IPS-20b (cell line): ENCODE results near the gene DSTN.

Source experiments
- H3K27ac ChIP-seq: one replicate; pipeline ENCODE4 v1.5.1; 2013; ENCODE audit warnings: low read length
- H3K27me3 ChIP-seq: 2 replicates; pipeline ENCODE4 v1.6.1; 2013; ENCODE audit warnings: mild to moderate bottlenecking, low read length, inconsistent platforms; ENCODE audit not compliant: insufficient read depth
- H3K36me3 ChIP-seq: 2 replicates; pipeline ENCODE4 v1.6.1; 2013; ENCODE audit warnings: low read depth, mild to moderate bottlenecking, inconsistent platforms, low read length, moderate library complexity; ENCODE audit not compliant: insufficient read depth
- H3K4me1 ChIP-seq: 2 replicates; pipeline ENCODE4 v1.6.1; 2013; ENCODE audit warnings: mild to moderate bottlenecking, control low read depth, inconsistent platforms, low read length, moderate library complexity; ENCODE audit not compliant: insufficient read depth
- H3K4me3 ChIP-seq: 2 replicates; pipeline ENCODE4 v1.5.1; 2013; ENCODE audit warnings: mild to moderate bottlenecking, low read length, inconsistent platforms
- H3K9ac ChIP-seq: 2 replicates; pipeline ENCODE4 v1.6.1; 2013; ENCODE audit warnings: low read depth, mild to moderate bottlenecking, inconsistent platforms, low read length, moderate library complexity
- H3K9me3 ChIP-seq: 2 replicates; pipeline ENCODE4 v1.6.1; 2013; ENCODE audit warnings: mild to moderate bottlenecking, low read depth, low read length, inconsistent platforms; ENCODE audit not compliant: insufficient read depth

The DSTN gene

GRCh38 chr20:17622851-17623508 lies 53.1 kb downstream of the DSTN start:
- peaks cover 98% of the 10 kb centered on the region for H3K36me3 ChIP-seq
- H3K9me3 ChIP-seq: no peaks in the 10 kb centered on the region
- H3K9ac ChIP-seq: no peak overlapping the region
- H3K27me3 ChIP-seq: no peaks in the 10 kb centered on the region
- no peaks in the 10 kb centered on the region for H3K4me1 ChIP-seq
- no peak overlapping the region for H3K4me3 ChIP-seq
- no peak overlapping the region for H3K27ac ChIP-seq

GRCh38 chr20:17624070-17624469 lies 54.2 kb downstream of the DSTN start:
- peaks cover 98% of the 10 kb centered on the region for H3K36me3 ChIP-seq
- H3K27ac ChIP-seq: no peak overlapping the region
- H3K9ac ChIP-seq: no peak overlapping the region
- H3K27me3 ChIP-seq: no peaks in the 10 kb centered on the region
- H3K4me3 ChIP-seq: no peak overlapping the region
- H3K9me3 ChIP-seq: no peaks in the 10 kb centered on the region
- H3K4me1 ChIP-seq: no peaks in the 10 kb centered on the region

DNA sequence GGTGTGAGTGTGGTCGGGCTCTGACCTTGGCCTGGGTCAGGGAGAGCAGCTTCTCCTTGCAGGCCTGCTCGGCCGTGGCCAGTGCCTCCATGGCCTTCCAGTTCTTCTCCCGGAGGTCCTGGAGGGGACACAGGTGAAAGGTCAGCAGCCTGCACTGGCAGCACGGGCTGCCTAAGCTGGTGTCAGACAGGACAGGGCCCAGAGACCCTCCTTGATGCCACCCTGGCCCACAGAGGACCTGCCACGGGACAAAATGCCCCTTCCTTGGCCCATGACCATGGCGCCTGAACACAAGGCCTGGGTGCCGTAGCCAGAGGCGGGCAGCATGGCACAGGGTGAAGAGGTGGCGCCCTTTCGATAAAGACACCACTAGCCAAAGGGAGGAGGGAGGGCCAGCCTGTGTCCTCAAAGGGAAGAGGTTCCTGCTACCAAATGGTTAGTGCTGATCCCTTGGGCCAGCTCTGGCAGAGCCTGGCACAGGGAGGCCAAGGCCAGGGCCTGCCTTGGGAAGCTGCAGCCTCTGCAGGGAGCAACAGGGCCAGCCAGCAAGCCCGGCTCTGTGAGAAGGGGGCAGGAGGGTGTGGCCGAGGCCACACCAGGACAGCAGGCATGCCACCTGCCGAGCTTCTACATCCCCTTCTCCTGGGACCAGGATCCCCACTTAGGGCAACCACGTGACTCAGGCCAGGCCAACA lies 54.8 kb downstream of the DSTN start:
- no peaks in the 10 kb centered on the region for H3K9me3 ChIP-seq
- no peaks in the 10 kb centered on the region for H3K4me1 ChIP-seq
- no peak overlapping the region for H3K27ac ChIP-seq
- H3K27me3 ChIP-seq: no peaks in the 10 kb centered on the region
- no peak overlapping the region for H3K9ac ChIP-seq
- H3K36me3 ChIP-seq: peaks cover 92% of the 10 kb centered on the region
- H3K4me3 ChIP-seq: no peak overlapping the region

DNA sequence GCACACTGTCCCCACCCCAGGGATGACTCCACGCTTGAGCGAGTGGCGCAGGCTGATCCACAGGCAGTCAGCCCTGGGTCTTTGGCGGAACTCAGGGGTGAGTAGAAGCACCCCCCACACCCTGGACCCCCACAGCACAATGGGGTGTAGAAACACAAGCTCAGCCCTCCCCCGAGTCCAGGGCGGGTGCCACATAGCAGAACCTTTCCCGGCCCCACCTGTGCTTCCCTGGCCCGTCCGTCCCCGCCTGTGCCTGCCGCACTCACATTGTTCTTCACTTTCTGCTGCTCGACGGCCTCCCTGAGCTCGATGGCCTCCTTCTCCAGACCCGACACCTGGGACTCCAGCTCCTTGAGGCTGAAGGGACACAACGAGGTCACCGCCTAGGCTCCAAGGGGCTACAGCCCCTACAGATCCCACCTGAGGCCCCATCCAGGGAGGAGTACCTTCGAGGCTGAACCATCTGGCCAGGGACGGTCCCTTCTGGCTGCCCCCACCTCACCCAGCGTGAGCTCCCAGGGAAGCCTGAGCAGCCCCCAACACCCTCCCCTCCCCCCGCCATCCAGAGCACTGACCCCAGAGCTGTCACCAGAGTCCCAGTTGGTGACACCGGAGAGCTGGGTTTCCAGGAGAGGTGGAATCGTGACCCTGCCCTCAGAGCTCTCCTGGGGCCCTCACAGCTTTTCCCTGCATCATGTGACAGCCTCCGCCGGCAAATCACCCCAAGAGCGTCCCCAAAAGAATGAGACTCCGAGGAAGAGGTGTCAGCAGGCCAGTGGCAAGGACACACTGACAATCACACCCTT lies 55.6 kb downstream of the DSTN start:
- Histone ChIP-seq H3K4me1 (no peaks in the 10 kb centered on the region), H3K4me3 (no peak overlapping the region), H3K9ac (no peak overlapping the region), H3K9me3 (no peaks in the 10 kb centered on the region), H3K27ac (no peak overlapping the region), H3K36me3 (peaks cover 91% of the 10 kb centered on the region), H3K27me3 (no peaks in the 10 kb centered on the region)

- no peak overlapping the region for H3K27ac ChIP-seq
- H3K9ac ChIP-seq: no peak overlapping the region
- H3K9me3 ChIP-seq: no peaks in the 10 kb centered on the region
- no peaks in the 10 kb centered on the region for H3K4me1 ChIP-seq
- H3K27me3 ChIP-seq: no peaks in the 10 kb centered on the region
- no peak overlapping the region for H3K4me3 ChIP-seq
- H3K36me3 ChIP-seq: peaks cover 91% of the 10 kb centered on the region
Measured at GRCh38 chr20:17626217-17627007, 56.5 kb downstream of the DSTN start.

DNA sequence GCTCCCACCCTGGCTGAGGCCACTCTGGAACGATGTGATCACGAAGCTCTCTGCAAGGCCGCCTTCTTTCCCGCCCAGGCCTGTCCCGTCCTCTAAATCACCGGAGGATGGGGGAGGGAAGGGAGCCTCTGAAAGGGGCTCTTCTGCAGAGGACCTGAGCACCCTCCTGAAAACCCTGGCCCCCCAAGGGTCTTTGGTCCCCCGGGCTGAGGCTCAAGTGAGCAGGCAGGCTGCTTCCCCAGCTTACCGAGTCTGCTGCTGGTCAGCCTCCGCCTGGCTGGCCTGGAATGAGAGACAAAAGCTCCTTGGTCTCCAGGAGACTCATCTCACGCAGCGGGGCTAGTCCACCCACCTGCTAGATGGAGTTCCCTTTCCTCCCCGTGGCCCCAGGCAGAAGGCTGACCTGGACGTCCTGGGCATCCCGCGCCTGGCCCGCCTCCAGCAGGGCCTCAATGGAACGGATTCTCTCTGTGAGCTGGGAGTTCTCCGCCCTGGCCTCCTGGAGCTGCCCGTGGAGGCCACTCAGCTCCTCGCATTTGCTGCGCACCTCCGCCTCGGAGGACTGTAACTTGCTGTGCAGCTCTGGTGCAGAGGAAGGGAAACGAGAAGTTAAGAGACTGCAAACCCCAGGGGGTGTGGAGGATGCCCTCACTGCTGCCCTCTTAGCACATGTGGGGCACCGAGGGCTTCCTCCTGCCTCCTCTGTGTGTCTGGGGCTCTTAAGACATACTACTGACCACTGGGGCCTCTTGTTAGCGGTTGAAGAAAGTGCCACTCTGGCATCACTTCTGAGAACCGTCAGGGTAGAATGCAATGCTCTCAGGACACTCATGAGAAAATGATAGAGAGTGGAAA lies 57.5 kb downstream of the DSTN start:
- H3K9ac ChIP-seq: no peak overlapping the region
- no peak overlapping the region for H3K27ac ChIP-seq
- H3K36me3 ChIP-seq: peaks cover 90% of the 10 kb centered on the region
- H3K4me1 ChIP-seq: no peaks in the 10 kb centered on the region
- no peak overlapping the region for H3K4me3 ChIP-seq
- no peaks in the 10 kb centered on the region for H3K9me3 ChIP-seq
- no peaks in the 10 kb centered on the region for H3K27me3 ChIP-seq

- Histone ChIP-seq H3K27me3 (no peaks in the 10 kb centered on the region), H3K36me3 (peaks cover 92% of the 10 kb centered on the region), H3K9ac (no peak overlapping the region), H3K4me3 (no peak overlapping the region), H3K9me3 (no peaks in the 10 kb centered on the region), H3K27ac (no peak overlapping the region), H3K4me1 (no peaks in the 10 kb centered on the region)
Measured at GRCh38 chr20:17628101-17628841, 58.4 kb downstream of the DSTN start.

GRCh38 chr20:17629025-17629424 lies 59.1 kb downstream of the DSTN start:
- no peak overlapping the region for H3K9ac ChIP-seq
- no peaks in the 10 kb centered on the region for H3K27me3 ChIP-seq
- no peaks in the 10 kb centered on the region for H3K9me3 ChIP-seq
- H3K4me3 ChIP-seq: no peak overlapping the region
- H3K4me1 ChIP-seq: no peaks in the 10 kb centered on the region
- H3K36me3 ChIP-seq: peaks cover 92% of the 10 kb centered on the region
- no peak overlapping the region for H3K27ac ChIP-seq

DNA sequence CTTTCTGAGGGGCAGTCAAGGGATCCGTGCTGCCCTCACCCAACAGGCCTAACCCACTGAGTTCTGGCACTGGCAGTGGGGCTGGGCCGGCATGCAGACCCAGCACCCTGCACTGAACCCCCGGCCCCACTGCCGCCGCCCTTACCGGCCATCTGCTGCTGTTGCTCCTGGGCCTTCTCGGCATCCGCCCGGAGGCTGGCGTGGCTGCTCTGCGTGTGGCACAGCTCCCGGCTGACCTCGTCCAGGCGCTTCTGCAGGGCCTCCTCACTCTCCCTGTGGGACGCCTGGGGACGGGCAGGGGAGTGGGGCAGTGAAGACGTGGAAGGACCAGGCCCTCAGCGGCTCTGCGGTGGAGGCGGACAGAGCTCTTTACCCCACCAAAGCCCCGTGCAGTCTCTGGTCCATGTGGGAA lies 59.8 kb downstream of the DSTN start:
- peaks cover 92% of the 10 kb centered on the region for H3K36me3 ChIP-seq
- H3K27me3 ChIP-seq: no peaks in the 10 kb centered on the region
- no peak overlapping the region for H3K4me3 ChIP-seq
- H3K9me3 ChIP-seq: no peaks in the 10 kb centered on the region
- no peaks in the 10 kb centered on the region for H3K4me1 ChIP-seq
- no peak overlapping the region for H3K9ac ChIP-seq
- H3K27ac ChIP-seq: no peak overlapping the region

GRCh38 chr20:17630151-17630805 lies 60.4 kb downstream of the DSTN start:
- no peak overlapping the region for H3K27ac ChIP-seq
- H3K9ac ChIP-seq: no peak overlapping the region
- peaks cover 92% of the 10 kb centered on the region for H3K36me3 ChIP-seq
- H3K27me3 ChIP-seq: no peaks in the 10 kb centered on the region
- no peak overlapping the region for H3K4me3 ChIP-seq
- no peaks in the 10 kb centered on the region for H3K9me3 ChIP-seq
- H3K4me1 ChIP-seq: no peaks in the 10 kb centered on the region
